GM12873 (cell line): ENCODE data around the gene TMTC1.

Experiments used
- TF ChIP-seq, protein P1 (sequence below): IDR thresholded peaks from 2 replicates; pipeline ENCODE4 v1.5.1; 2012; ENCODE audit warnings: low read depth, mild to moderate bottlenecking, moderate library complexity, low read length, control low read depth; ENCODE audit not compliant: insufficient read depth; ENCODE audit errors: missing control alignments

The TMTC1 gene

GRCh38 chr12:29614694-29615325, 168.9 kb downstream of the TMTC1 start:
- TF ChIP-seq, protein P1, sequence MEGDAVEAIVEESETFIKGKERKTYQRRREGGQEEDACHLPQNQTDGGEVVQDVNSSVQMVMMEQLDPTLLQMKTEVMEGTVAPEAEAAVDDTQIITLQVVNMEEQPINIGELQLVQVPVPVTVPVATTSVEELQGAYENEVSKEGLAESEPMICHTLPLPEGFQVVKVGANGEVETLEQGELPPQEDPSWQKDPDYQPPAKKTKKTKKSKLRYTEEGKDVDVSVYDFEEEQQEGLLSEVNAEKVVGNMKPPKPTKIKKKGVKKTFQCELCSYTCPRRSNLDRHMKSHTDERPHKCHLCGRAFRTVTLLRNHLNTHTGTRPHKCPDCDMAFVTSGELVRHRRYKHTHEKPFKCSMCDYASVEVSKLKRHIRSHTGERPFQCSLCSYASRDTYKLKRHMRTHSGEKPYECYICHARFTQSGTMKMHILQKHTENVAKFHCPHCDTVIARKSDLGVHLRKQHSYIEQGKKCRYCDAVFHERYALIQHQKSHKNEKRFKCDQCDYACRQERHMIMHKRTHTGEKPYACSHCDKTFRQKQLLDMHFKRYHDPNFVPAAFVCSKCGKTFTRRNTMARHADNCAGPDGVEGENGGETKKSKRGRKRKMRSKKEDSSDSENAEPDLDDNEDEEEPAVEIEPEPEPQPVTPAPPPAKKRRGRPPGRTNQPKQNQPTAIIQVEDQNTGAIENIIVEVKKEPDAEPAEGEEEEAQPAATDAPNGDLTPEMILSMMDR: no peak

GRCh38 chr12:29612912-29613311, 170.8 kb downstream of the TMTC1 start:
- TF ChIP-seq, protein P1: no peak

- TF ChIP-seq, protein P1: no peak
These were observed 171.8 kb downstream of the TMTC1 start for GRCh38 chr12:29611906-29612305.

DNA sequence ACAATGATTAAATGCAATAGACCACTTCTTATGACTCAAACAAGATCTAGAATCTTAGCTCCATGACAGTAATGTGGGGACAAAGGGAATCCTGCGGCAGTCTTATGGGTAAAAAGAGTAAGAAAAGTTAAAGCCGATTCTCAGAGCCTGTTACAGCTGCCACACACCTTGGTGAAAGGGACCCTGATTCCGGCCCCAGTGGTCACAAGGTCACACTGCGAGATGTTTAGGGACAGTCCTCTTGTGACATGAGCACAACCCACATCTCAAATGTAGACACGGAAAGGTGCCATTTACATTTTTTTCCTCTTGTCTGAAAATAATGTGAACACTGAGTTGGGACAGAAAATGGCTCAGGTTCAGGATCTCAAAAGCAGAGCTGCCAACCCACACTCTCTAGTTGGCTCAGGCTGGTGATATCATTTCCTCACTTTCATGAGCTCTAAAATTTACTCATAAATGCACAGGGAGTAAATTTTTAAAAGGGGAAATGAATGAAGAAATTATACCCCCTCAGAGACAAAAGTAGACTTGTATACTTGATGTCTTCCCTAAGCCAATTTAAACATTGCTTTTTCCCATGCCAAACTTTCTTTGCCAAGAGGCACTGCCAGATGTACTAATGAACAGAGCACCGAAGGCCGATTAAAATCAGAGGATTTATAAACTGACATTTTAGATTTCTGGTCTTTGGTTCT, 173.1 kb downstream of the TMTC1 start:
- TF ChIP-seq, protein P1: no peak

DNA sequence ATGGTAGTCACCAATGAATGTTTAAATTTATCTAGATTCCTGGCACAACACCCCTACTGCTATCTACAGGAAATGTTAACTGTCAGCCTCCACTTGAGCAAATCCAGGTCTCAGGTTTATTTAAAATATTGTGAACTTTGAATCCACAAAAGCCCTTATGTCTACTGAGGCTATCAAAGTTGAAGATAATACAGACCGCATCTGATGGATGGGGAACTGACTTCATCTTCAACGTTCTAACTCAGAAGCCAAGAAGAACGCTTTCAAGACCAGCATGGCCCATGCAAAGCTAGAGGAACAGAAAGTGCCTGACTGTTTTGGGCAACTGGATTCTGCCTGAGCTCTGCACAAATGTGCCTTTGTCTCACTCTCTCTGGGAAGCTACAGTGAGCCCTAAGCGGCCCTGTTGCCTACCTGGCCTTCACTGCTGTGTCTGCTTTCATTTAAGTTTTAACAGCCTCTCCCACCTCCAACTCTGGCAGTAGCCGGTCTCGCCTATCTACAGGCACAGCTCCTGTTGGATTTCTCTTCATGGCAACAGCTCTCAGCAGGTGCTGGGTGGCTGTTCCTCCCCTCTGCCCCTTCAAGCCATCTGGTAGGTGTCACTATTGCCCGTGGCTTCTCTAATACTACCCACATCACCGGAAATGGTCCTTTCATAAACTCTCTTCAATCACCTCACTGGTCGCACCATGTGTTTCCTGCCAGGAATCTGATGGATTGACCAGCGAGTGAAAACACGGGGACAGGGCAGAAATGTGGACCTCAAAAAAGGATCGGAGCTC, 174.1 kb downstream of the TMTC1 start:
- TF ChIP-seq, protein P1: no peak

DNA sequence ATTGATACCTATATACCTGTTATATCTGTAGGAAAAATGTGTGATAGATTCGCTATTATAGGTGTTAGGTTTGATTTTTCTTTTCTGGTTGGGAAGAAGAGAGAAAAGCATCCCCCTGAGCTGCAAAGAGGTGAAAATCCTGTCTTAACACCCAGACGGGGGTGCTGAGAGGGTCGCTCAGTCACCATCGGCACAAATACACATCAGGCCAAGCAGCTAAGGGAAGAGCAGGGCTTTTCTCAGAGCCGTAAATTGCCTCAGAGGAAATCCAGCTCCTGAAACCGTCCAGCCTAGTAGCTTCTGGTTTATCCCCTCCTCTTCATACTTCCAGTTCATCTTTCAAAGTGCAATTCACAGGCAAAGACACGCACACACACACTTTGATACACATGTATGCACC, 175.2 kb downstream of the TMTC1 start:
- TF ChIP-seq, protein P1: no peak

DNA sequence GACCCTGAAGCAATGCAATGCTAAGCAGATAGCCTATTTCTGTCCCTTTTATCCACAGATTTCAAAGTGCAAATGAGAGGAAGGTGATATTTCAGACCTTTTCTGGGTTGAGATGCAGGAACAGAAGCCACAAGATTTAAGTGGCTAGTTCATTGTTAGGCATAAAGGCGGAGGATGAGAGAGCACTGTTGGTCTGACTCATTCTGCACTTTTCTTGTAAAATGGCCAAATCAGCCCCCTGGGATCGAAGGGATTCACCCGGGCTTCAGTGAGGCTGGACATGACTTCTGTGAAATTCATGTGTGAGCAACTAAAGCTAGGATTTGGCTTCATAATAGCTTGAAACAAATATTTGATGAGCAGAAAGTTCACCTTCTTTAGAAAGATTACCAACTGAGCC, 184.4 kb downstream of the TMTC1 start:
- TF ChIP-seq, protein P1: no peak
